ENCODE measurements around the gene SLC30A10. TPM values are rescaled to one million over a fixed set of nuclear protein-coding genes. Genes with fewer than 3 reads are reported as not detected.
"Not testable (repeated sequence)": the region's sequence is repeated elsewhere in the genome, so short reads cannot be mapped to it uniquely, and the experiment has no call there.

Gene SLC30A10
- not detected in 2 replicates for total RNA-seq

GRCh38 chr1:219927956-219928790 lies at the start of gene SLC30A10:
Gene SLC30A10 (minus strand): TSS chr1:219928557. CDS start chr1:219928440, 117 bp downstream.
- DNase-seq (ENCODE audit: extremely low read depth, low read depth, low spot score): no peak

GRCh38 chr1:219973213-219973612 lies 44.9 kb upstream of the SLC30A10 start:
- DNase-seq (ENCODE audit: extremely low read depth, low read depth, low spot score): no peak

- no peak for DNase-seq (ENCODE audit: extremely low read depth, low read depth, low spot score)
Measured at GRCh38 chr1:219967361-219967760, 39.0 kb upstream of the SLC30A10 start.

- no peak for DNase-seq (ENCODE audit: extremely low read depth, low read depth, low spot score)
Measured at GRCh38 chr1:219966071-219966349, 37.7 kb upstream of the SLC30A10 start.

GRCh38 chr1:219965285-219966070 lies 37.1 kb upstream of the SLC30A10 start:
- no peak for DNase-seq (ENCODE audit: extremely low read depth, low read depth, low spot score)

GRCh38 chr1:219963432-219963831 lies 35.1 kb upstream of the SLC30A10 start:
- DNase-seq (ENCODE audit: extremely low read depth, low read depth, low spot score): no peak

DNA sequence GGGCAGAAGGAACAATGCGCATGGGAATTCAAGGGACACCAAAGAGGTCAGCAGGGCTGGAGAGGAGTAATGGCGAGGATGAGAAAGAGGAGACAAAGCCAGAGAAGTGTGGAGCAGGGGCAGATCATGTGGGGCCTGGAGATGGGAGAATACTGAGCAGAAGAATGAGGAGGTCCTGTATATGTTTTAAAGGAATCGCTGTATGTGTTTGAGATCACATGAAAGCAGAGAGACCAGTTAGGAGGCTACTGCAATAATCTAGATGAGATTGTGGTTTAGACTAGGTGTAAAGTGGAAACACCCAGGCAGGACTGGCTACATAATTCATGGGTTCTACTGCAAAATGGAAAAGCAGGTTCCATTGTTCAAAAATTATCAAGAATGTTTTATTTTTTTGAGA lies 33.3 kb upstream of the SLC30A10 start:
- no peak for DNase-seq (ENCODE audit: extremely low read depth, low read depth, low spot score)

DNA sequence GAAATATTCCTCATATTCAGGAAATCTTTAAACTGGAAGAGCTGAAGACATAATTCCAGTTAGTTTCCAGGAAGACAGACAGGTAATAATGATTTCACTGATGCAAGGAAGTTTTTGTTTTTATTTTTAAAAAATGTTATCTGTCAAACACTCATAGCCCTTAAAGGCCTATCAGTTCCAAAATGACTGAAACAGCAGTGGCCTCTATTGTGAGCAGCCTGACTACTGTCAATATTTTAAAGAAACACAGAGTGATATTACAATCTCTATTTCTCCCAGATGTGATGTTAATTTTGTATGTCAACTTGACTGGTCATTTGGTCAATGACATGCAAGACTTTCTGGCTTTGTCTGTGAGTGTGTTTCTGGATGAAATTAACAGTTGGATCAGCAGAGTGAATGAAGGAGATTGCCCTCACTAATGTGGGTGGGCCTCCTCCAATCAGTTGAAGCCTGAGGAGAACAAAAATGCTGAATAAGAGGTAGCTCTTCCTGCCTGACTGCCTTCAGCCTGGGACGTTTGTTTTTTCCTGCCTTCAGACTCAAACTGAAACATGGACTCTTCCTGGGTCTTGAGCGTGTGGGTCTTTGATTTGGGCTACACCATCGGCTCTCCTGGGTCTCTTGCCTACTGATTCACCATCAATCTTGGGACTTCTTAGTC lies 31.3 kb upstream of the SLC30A10 start:
- DNase-seq (ENCODE audit: extremely low read depth, low read depth, low spot score): no peak

- no peak for DNase-seq (ENCODE audit: extremely low read depth, low read depth, low spot score)
Measured at GRCh38 chr1:219958875-219959417, 30.6 kb upstream of the SLC30A10 start.

DNA sequence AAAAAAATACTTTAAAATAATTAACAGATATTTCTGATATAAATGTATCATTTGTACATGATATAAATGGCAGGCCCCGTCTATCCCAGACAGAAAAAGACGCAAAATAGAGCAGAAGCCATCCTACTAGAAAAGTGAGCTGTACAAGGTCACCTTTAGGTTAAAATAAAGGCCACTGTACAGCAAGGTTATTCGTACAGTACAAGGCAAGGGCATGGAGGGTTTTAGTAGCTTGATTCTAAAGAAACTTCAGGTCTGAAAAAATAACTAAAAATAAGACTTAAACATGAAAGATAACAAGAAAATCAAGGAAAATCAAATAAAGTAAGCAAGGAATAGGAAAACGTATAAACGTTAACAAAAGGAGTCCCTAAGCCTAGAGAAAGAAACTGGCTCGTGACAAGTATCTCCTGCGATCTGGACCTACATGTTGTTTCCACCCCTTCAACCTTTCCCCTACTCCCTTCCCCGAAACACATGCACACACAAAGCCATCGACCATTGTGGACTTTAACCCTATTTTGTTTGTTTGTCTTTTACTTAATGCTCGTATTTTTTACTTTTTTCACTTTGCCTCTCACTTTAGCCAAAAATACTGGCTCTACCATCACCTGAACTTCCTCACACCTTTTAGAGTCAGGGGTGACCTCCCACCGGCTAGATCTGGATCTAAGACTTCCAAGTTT lies 26.5 kb upstream of the SLC30A10 start:
- no peak for DNase-seq (ENCODE audit: extremely low read depth, low read depth, low spot score)

GRCh38 chr1:219954052-219954451 lies 25.7 kb upstream of the SLC30A10 start:
- no peak for DNase-seq (ENCODE audit: extremely low read depth, low read depth, low spot score)

DNA sequence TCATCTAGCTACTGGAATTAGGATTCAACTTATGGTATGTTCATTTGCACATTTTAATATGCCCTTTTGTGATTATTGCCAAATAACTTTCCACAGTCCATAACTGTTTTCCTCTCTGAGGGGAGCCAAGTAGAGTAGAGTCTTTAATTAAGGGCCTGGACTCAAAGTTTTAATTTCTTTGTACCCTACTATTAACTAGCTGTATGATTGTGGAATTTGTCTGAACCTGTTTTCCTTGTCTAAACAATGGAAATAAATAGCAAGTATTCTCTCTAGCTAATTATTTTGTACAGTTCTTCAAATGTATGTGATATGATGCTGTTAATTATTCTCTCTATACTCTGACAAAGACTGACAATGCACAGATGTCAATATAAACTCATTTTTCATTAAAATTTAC lies 24.0 kb upstream of the SLC30A10 start:
- DNase-seq (ENCODE audit: extremely low read depth, low read depth, low spot score): no peak

- not testable (repeated sequence) for DNase-seq (ENCODE audit: extremely low read depth, low read depth, low spot score)
Measured at GRCh38 chr1:219949227-219949626, 20.9 kb upstream of the SLC30A10 start.

- not testable (repeated sequence) for DNase-seq (ENCODE audit: extremely low read depth, low read depth, low spot score)
Measured at GRCh38 chr1:219948766-219949165, 20.4 kb upstream of the SLC30A10 start.

GRCh38 chr1:219945795-219946194 lies 17.4 kb upstream of the SLC30A10 start:
- DNase-seq (ENCODE audit: extremely low read depth, low read depth, low spot score): no peak

- DNase-seq (ENCODE audit: extremely low read depth, low read depth, low spot score): no peak
Measured at GRCh38 chr1:219941179-219942118, 13.1 kb upstream of the SLC30A10 start.

- DNase-seq (ENCODE audit: extremely low read depth, low read depth, low spot score): no peak
Measured at GRCh38 chr1:219940707-219941106, 12.3 kb upstream of the SLC30A10 start.

GRCh38 chr1:219938706-219939105 lies 10.3 kb upstream of the SLC30A10 start:
- DNase-seq (ENCODE audit: extremely low read depth, low read depth, low spot score): no peak

DNA sequence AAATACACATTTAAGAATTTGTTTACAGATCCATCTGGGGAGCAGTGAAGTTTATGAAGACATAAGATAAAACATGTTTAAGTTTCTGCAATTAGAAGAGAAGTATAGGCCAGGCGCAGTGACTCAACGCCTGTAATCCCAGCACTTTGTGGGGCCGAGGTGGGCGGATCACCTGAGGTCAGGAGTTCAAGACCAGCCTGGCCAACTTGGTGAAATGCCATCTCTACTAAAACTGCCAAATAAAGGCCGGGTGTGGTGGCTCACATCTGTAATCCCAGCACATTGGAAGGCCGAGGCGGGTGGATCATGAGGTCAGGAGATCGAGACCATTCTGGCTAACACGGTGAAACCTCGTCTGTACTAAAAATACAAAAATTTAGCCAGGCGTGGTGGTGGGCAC lies 5.4 kb upstream of the SLC30A10 start:
- DNase-seq (ENCODE audit: extremely low read depth, low read depth, low spot score): not testable (repeated sequence)

DNA sequence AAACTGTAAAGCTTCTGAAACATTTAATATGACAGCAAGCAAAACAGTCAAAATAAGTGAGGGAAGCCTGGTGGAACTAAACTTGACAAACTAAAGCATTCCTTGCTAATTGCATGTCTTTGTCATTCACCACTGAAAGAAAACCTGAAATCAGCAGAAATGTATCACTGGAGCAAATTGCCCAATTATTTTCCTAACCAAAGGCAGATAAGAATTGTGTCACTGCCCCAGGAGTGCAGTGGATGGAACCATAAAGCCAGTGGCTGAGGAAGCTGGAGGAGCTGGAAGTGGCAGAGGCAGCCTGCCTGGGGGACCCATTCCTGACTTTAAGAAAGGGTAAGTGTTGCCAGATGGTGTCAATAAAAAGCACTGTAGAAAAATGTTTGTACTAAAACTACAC lies 2.7 kb upstream of the SLC30A10 start:
- DNase-seq (ENCODE audit: extremely low read depth, low read depth, low spot score): no peak
